ENCODE results near the gene YPEL4. TPM values are rescaled to one million over a fixed set of nuclear protein-coding genes. Genes with fewer than 3 reads are reported as not detected.
A peak's percentile ranks its signal among the peaks of the same experiment; 100 is the strongest.

The YPEL4 gene
- total RNA-seq, 1 donor from 2014 or later, result 0.09 TPM

DNA sequence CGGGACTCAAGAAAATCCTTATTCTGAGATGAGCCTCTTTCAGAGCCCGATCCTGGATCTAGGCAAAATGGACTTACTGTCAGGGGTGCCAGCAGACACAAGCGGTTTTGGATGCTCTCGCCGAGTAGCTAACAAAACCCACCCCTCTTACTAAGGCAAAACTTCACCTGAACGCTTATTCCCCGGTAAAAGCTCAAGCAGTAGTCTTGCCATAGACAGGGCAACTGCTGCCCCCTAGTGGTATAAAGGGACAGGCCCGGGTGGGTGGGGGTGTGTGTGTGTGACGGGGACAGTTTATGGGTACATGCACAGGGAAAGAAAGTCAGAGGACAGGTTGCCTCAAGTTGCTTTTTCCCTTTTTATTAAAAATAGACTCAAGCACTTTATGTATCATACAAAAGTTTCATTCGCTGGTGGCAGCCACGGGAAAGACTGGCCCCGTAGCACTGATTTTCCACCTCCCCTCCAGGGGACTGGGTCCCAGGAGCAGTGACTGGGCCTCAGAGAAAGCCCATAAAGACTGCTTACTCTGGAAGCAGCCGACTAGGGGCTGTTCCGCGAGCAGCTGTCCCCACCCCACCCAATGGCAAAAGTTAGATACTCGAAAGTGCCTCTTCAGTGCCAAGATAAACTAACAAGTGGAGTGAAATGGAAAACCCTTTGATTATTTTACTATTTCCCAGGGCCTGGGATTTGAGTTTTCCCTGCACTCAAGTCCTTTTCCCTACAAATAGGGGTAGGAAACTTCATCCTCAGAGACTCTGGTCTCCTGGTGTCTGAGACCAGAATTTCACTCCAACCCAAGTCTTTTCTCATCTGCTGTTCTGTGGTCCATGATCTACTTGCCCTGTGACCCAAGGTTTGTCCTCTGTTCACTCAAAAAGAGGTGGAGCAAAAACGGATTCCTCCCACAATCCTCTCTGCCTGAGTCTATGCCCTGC, 4.7 kb downstream of the YPEL4 start:
- H3K4me2 ChIP-seq (ENCODE audit: low read length), result peak overlapping the region; percentile 46
- TF ChIP-seq, protein P1, sequence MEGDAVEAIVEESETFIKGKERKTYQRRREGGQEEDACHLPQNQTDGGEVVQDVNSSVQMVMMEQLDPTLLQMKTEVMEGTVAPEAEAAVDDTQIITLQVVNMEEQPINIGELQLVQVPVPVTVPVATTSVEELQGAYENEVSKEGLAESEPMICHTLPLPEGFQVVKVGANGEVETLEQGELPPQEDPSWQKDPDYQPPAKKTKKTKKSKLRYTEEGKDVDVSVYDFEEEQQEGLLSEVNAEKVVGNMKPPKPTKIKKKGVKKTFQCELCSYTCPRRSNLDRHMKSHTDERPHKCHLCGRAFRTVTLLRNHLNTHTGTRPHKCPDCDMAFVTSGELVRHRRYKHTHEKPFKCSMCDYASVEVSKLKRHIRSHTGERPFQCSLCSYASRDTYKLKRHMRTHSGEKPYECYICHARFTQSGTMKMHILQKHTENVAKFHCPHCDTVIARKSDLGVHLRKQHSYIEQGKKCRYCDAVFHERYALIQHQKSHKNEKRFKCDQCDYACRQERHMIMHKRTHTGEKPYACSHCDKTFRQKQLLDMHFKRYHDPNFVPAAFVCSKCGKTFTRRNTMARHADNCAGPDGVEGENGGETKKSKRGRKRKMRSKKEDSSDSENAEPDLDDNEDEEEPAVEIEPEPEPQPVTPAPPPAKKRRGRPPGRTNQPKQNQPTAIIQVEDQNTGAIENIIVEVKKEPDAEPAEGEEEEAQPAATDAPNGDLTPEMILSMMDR (IDR thresholded peaks at IDR 0.05; ENCODE audit: insufficient read depth, low read depth, low read length), result peak; percentile 70
- TF ChIP-seq EZH2 (IDR thresholded peaks at IDR 0.05; ENCODE audit: insufficient read depth, low read length), result no peak

DNA sequence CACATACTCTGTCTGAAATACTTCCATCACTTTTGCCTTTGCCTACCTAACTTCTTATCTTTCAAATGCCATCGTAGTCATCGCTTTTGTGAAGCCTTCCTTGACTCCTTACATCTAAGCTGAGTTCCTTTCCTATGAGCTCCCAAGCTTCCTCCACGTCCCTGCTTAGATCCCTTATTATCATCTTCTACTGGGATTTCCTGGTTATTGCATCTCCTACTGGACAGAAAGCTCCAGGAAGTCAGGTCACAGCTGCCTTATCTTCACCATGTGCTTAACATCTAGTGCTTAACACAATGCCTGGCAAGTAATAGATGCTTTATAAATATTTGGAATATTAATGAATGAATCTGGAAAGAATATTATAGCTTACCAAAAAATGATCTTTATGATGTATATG, 5.9 kb downstream of the YPEL4 start:
- H3K27ac ChIP-seq (ENCODE audit: low read depth, low read length), result no peak overlapping the region
- H3K27me3 ChIP-seq (ENCODE audit: insufficient read depth, low read length), result peaks cover 35% of the 10 kb centered on the region
- peaks cover 93% of the 10 kb centered on the region for H4K20me1 ChIP-seq (ENCODE audit: insufficient read depth, low read length)
- H3K4me2 ChIP-seq (ENCODE audit: low read length), result no peak overlapping the region
- peaks cover 36% of the 10 kb centered on the region for H3K4me1 ChIP-seq (ENCODE audit: insufficient read depth, low read length)
- no peaks in the 10 kb centered on the region for H3K9me3 ChIP-seq (ENCODE audit: insufficient read depth, low read depth, low read length)
- H3K9ac ChIP-seq (ENCODE audit: low read length), result no peak overlapping the region
- Mint-ChIP-seq H3K9me3 (ENCODE audit: unreplicated experiment) (no peaks in the 10 kb centered on the region), H3K27me3 (ENCODE audit: low read depth, unreplicated experiment) (no peaks in the 10 kb centered on the region), H3K27ac (ENCODE audit: unreplicated experiment) (peak overlapping the region; percentile 60), H3K4me3 (ENCODE audit: unreplicated experiment) (peak overlapping the region; percentile 45), H3K36me3 (ENCODE audit: low read depth, unreplicated experiment) (no peaks in the 10 kb centered on the region), H3K4me1 (ENCODE audit: low read depth, unreplicated experiment) (peaks cover 65% of the 10 kb centered on the region)
- H3K4me3 ChIP-seq (ENCODE audit: insufficient read depth, low read depth, low read length), result no peak overlapping the region
- H3K79me2 ChIP-seq (ENCODE audit: insufficient read depth, low read length), result peaks cover 30% of the 10 kb centered on the region
- no peaks in the 10 kb centered on the region for H3K36me3 ChIP-seq (ENCODE audit: insufficient read depth, low read length)
- no peak for FAIRE-seq
- H2AFZ ChIP-seq (ENCODE audit: low read depth, low read length), result no peak overlapping the region
- no peak for DNase-seq (ENCODE audit: low read depth)
- TF ChIP-seq EZH2 (IDR thresholded peaks at IDR 0.05; ENCODE audit: insufficient read depth, low read length), result no peak
- TF ChIP-seq, protein P1 (IDR thresholded peaks at IDR 0.05; ENCODE audit: insufficient read depth, low read depth, low read length), result no peak

More for the DNA sequence above, 4.7 kb downstream of the YPEL4 start:
- H3K4me1 ChIP-seq (ENCODE audit: insufficient read depth, low read length), result peaks cover 37% of the 10 kb centered on the region
- no peak overlapping the region for H2AFZ ChIP-seq (ENCODE audit: low read depth, low read length)
- peaks cover 94% of the 10 kb centered on the region for H4K20me1 ChIP-seq (ENCODE audit: insufficient read depth, low read length)
- peak overlapping the region; percentile 20 for H3K9ac ChIP-seq (ENCODE audit: low read length)
- peaks cover 18% of the 10 kb centered on the region for H3K79me2 ChIP-seq (ENCODE audit: insufficient read depth, low read length)
- no peak overlapping the region for H3K27ac ChIP-seq (ENCODE audit: low read depth, low read length)
- peak overlapping the region; percentile 20 for H3K4me3 Mint-ChIP-seq (ENCODE audit: unreplicated experiment)
- no peak overlapping the region for H3K4me3 ChIP-seq (ENCODE audit: insufficient read depth, low read depth, low read length)
- no peaks in the 10 kb centered on the region for H3K27me3 Mint-ChIP-seq (ENCODE audit: low read depth, unreplicated experiment)
- no peaks in the 10 kb centered on the region for H3K36me3 ChIP-seq (ENCODE audit: insufficient read depth, low read length)
- H3K36me3 Mint-ChIP-seq (ENCODE audit: low read depth, unreplicated experiment), result no peaks in the 10 kb centered on the region
- peaks cover 72% of the 10 kb centered on the region for H3K4me1 Mint-ChIP-seq (ENCODE audit: low read depth, unreplicated experiment)
- DNase-seq (ENCODE audit: low read depth) (peak; percentile 33), FAIRE-seq (no peak)
- H3K27me3 ChIP-seq (ENCODE audit: insufficient read depth, low read length), result peaks cover 37% of the 10 kb centered on the region
- H3K9me3 ChIP-seq (ENCODE audit: insufficient read depth, low read depth, low read length), result no peaks in the 10 kb centered on the region
- peak overlapping the region; percentile 58 for H3K27ac Mint-ChIP-seq (ENCODE audit: unreplicated experiment)
- H3K9me3 Mint-ChIP-seq (ENCODE audit: unreplicated experiment), result no peaks in the 10 kb centered on the region
